GM21786 (cell line): Measurements from ENCODE around the gene SH2D1A.
"Not testable (repeated sequence)": the region's sequence is repeated elsewhere in the genome, so short reads cannot be mapped to it uniquely, and the experiment has no call there.

Experiments used
- ATAC-seq: cut with Tn5 transposase; IDR thresholded peaks from one replicate; pipeline ENCODE4 v1.9.1; 2021; ENCODE audit not compliant: unreplicated experiment

SH2D1A gene

GRCh38 chrX:124346117-124346876, at the start of gene SH2D1A:
SH2D1A (plus strand) TSS chrX:124346563; CDS start chrX:124346643, 80 bp downstream.
- ATAC-seq, result no peak

DNA sequence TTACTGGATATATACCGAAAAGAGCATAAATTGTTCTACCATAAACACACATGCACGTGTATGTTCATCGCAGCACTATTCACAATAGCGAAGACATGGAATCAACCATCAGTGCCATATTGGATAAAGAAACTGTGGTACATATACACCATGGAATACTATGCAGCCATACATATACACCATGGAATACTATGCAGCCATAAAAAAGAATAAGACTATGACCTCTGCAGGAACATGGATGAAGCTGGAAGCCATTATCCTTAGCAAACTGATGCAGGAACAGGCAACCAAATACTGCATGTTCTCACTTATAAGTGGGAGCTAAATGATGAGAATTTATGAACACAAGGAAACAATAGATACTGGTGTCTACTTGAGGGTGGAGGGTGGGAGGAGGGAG, 47.0 kb upstream of the SH2D1A start:
- ATAC-seq, result not testable (repeated sequence)

DNA sequence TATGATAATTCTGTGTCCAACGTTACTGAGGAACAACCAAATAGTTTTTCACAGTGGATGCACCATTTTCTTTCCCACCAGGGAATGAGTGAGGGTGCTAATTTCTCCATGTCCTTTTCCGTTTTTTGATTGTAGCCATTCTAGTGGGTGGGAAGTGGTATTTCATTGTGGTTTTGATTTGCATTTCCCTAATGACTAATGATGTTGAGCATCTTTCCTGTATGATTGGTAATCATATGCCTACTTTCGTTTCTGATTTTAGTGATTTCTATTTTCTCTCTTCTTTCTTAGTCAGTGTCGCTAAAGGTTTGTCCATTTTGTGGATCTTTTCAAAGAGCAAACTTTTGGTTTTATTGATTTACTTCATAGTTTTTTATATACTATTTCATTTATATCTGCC, 46.0 kb upstream of the SH2D1A start:
- no peak for ATAC-seq

- ATAC-seq, result no peak
Measured at GRCh38 chrX:124307253-124307907, 39.0 kb upstream of the SH2D1A start.

- ATAC-seq, result no peak
Measured at GRCh38 chrX:124325732-124326131, 20.6 kb upstream of the SH2D1A start.

- ATAC-seq, result no peak
Measured at GRCh38 chrX:124328765-124329164, 17.6 kb upstream of the SH2D1A start.

DNA sequence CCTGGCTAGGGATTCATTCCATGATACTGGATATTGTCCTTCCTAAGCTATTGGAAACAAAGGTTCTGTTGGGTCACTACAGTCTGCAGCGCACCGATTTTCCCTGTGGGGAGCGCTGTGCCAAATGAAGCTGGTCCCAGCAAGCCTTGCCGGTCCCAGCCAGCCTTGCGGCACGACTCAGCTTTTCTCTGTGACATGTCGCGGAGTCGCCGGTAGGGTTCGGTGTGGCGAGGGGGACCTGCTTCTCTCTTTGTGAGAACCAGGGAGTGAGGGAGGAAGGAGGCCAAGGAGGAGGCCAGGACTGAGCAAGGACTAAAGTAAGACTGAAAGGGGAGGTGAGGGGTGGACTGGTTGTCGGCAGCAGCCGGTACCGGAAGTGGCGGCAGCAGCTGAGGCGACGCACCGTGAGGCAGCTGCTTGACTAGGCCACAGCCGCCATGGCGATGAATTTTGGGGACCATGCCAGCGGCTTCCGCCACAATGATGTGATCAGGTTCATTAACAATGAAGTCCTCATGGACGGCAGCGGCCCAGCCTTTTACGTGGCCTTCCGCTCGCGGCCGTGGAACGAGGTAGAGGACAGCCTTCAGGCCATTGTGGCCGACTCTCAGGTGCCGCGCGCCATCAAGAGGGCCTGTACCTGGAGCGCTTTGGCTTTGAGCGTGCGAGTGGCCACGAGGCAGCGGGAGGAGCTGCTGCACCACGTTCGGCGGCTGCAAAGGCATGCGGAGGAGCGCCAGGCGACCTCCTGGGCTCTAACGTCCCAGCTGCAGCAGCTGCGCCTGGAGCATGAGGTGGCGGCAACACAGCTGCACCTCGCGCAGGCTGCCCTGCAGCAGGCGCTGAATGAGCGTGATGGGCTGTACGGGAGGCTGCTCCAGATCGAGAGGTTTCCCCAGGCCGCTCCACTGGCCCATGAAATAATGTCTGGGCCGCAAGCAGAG, 13.6 kb upstream of the SH2D1A start, which contains the start of gene TEX13D:
Gene TEX13D (plus strand): TSS at position 180 of the 944 bp plus-strand sequence. CDS start 258 bp downstream, at position 438.
- no peak for ATAC-seq

DNA sequence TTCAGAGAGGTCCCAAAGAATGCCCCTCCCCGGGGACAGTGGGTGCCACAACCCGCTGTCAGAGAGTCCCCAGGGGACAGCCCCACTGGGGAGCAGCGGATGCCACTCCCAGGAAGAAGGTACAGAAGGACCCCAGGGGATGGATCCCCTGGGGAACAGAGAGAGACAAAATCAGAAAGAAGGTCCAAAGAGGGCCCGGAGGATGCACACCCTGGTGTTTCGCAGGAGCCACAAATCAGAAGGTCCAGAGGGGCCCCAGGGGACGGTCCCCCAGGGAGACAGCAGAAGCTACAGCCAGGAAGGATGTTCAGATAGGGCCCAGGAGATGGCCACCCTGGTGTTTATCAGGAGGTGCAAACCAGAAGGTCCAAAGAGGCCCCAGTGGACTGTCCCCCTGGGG, 12.5 kb upstream of the SH2D1A start:
- peak; percentile 53 for ATAC-seq

DNA sequence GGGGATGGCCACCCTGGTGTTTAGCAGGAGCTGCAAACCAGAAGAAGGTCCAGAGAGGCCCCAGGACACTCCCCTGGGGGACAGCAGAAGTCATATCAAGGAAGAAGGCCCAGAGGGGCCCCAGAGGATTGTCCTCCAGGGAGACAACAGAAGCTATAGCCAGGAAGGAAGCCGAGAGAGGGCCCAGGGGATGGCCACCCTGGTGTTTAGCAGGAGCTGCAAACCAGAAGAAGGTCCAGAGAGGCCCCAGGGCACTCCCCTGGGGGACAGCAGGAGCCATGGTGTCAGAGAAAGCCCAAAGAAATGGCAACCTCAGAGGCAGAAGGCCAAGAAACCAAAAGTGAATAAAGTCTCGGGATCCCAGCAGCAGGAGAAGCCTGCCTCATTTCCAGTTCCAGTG, 11.8 kb upstream of the SH2D1A start:
- ATAC-seq, result not testable (repeated sequence)

DNA sequence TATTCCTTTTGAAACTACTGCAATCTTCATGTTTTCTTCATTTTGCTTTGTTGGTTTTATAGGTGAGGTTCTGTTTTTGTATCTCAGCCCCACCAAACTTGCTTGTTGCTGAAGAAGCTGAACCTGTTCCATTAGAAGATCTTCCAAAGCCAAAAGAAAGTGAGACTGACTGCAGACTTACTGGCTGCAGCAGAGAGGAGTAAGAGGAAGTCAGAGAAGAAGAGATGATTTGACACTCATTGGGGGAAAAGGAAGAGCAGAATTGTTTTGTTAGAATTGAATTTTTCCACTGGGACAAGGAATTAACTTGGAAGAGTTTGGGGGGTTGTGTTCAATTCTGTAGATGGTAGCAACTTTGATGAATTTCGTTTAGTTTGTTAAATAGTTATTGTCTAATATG, 10.8 kb upstream of the SH2D1A start:
- ATAC-seq, result no peak

DNA sequence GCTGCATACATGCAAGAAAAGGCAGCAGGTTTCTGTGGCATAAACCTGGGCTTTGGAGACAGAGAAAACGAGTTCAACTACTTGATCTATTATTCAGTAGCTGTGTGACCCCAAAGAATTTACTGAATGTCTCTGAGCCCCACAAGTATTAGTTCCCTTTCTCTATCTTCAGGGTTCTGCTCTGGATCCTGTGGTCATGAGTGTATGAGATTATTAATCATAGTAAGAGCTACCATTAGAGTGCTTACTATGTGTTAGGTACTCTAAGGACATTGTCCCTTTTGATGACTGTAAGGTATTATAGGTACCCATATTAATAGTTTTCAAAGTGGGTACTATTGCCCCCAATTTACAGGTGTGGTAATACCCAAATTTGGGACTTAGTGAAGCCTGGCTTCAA, 8.4 kb upstream of the SH2D1A start:
- ATAC-seq, result no peak

DNA sequence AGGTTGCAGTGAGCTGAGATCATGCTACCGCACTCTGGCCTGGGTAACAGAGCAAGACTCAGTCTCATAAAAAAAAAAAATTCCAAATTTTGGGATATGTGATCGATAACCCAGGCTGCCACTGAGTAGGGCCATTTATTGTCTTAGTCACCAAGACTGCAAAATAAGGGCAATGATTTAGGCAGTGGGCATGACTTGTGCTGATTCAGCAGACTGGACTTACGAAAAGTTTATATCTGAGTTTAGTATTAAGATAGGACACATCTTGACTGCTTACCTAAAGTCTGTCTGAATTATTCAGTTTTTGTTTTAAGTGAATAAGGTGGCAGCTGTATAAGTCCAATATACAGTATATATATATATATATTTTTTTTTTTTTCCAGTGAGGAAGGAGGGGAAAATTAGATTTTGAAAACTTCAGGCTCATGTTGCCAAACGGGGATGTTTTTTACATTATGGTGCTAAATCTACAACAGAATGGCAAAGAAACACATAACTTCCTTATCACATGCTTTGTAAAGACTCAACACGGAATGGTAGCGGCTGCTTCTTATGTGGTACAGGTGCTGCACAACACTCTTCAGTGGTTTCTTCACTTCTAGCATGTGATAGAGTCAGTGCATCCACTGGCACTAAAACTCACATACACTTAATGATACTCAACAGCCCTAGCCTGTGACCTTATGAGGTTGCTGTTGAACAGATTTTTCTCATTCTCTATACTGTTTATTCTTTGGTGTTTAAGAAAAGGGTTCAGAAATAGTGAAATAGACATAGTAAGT, 7.4 kb upstream of the SH2D1A start:
- ATAC-seq, result no peak

- ATAC-seq, result no peak
Measured at GRCh38 chrX:124341396-124342132, 4.8 kb upstream of the SH2D1A start.

GRCh38 chrX:124342174-124342867, 4.0 kb upstream of the SH2D1A start:
- no peak for ATAC-seq

GRCh38 chrX:124343016-124343415, 3.3 kb upstream of the SH2D1A start:
- ATAC-seq, result no peak

- no peak for ATAC-seq
Measured at GRCh38 chrX:124344246-124344645, 2.1 kb upstream of the SH2D1A start.

DNA sequence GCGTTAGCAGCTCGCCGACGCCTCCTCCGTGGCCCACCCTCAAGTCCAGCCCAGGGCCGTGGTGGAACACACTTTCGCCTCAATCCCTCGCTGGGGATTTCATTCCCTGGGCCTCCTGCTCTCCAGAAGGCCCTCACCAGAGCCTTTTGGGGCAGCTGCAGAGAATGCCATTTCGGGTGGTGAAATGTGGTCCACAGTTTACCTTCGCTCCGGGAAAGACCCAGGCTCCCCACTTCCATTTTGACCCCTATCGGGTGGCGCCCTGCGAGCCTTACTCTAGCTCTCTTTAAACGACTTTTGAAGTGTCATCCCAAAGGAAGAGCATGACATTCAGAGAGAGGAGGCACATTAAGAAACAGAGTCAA, 496 bp downstream of the SH2D1A start:
- no peak for ATAC-seq

GRCh38 chrX:124347242-124347641, 879 bp downstream of the SH2D1A start:
- ATAC-seq, result no peak

- no peak for ATAC-seq
Measured at GRCh38 chrX:124348182-124348581, 1.8 kb downstream of the SH2D1A start.
